ENCODE results near the gene IFT122. TPM values are rescaled to one million over a fixed set of nuclear protein-coding genes. Genes with fewer than 3 reads are reported as not detected.

Gene IFT122
- total and polyA plus RNA-seq, 2 donors from 2014 or later, result 18.4 to 59.2 TPM

DNA sequence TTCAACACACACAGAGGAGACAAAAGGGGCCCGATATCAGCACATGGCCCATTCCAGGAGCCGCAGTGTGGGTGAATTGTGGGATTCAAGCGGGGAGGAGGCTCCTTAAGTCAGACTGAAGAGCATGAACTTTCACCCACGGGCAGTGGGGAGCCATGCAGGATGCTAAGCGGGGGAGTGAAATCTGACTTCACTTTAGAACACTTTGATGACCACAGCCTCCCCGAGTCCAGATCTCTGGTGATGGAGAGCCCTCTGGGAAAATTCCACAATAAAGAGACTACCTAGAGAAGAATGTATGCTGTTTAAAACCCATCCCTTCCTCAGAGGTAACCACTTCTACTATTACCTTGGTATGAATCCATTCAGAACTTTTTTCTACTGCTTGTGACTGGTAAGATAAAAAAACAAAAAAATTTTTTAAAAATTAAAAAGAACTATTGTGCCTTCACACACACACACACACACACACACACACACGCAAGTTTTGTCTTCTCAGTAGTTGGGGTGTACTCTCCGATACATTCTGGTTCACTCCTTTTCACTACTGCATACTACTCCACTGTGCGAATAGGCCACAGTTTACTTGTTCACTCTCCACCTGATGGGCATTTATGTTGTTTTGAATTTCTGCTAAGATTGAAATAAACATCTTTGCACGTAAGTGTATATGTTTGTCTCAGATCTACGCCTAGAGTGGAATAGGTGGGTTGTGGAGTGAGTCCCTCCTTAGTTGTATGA lies 100.9 kb downstream of the IFT122 start:
- Histone ChIP-seq H3K4me3 (ENCODE audit: low read length in 3 of 3) (no peak overlapping the region), H3K9me3 (ENCODE audit: control insufficient read depth in 2 of 3, insufficient read depth in 1 of 3, low read length in 3 of 3) (no peaks in the 10 kb centered on the region), H3K27ac (ENCODE audit: low read depth in 2 of 2, low read length in 2 of 2) (no peak overlapping the region), H3K36me3 (ENCODE audit: control insufficient read depth in 2 of 3, insufficient read depth in 3 of 3, low read length in 3 of 3) (no peaks in the 10 kb centered on the region), H3K4me1 (ENCODE audit: control insufficient read depth in 2 of 3, insufficient read depth in 2 of 3, low read depth in 1 of 3, low read length in 3 of 3) (peaks cover 0 to 5% (median 0%) of the 10 kb centered on the region in 3 donors), H3K27me3 (ENCODE audit: control insufficient read depth, insufficient read depth, low read length) (no peaks in the 10 kb centered on the region), H3K9ac (ENCODE audit: low read length in 3 of 3) (no peak overlapping the region)
- DNase-seq (no peak), FAIRE-seq (no peak)
- TF ChIP-seq CTCF (IDR thresholded peaks at IDR 0.05; ENCODE audit: borderline replicate concordance, extremely low read depth, insufficient read depth), result no peak
- intact Hi-C loops (cut with DNase I), result no loop called here

GRCh38 chr3:129542747-129543146 lies 102.7 kb downstream of the IFT122 start:
- DNase-seq, result no peak
- Histone ChIP-seq H3K4me3 (ENCODE audit: low read length in 3 of 3) (no peak overlapping the region), H3K27me3 (ENCODE audit: control insufficient read depth, insufficient read depth, low read length) (no peaks in the 10 kb centered on the region), H3K9me3 (ENCODE audit: control insufficient read depth in 2 of 3, insufficient read depth in 1 of 3, low read length in 3 of 3) (no peaks in the 10 kb centered on the region), H3K27ac (ENCODE audit: low read depth in 2 of 2, low read length in 2 of 2) (no peak overlapping the region), H3K9ac (ENCODE audit: low read length in 3 of 3) (no peak overlapping the region), H3K36me3 (ENCODE audit: control insufficient read depth in 2 of 3, insufficient read depth in 3 of 3, low read length in 3 of 3) (no peaks in the 10 kb centered on the region), H3K4me1 (ENCODE audit: control insufficient read depth in 2 of 3, insufficient read depth in 2 of 3, low read depth in 1 of 3, low read length in 3 of 3) (no peaks in the 10 kb centered on the region)
- intact Hi-C loops (cut with DNase I), result no loop called here
- TF ChIP-seq CTCF (IDR thresholded peaks at IDR 0.05; ENCODE audit: borderline replicate concordance, extremely low read depth, insufficient read depth), result no peak
- FAIRE-seq, result no peak

- H3K36me3 ChIP-seq (ENCODE audit: control insufficient read depth in 2 of 3, insufficient read depth in 3 of 3, low read length in 3 of 3), result no peaks in the 10 kb centered on the region
- H3K9me3 ChIP-seq (ENCODE audit: control insufficient read depth in 2 of 3, insufficient read depth in 1 of 3, low read length in 3 of 3), result no peaks in the 10 kb centered on the region
- no peak for TF ChIP-seq CTCF (IDR thresholded peaks at IDR 0.05; ENCODE audit: borderline replicate concordance, extremely low read depth, insufficient read depth)
- no peaks in the 10 kb centered on the region for H3K27me3 ChIP-seq (ENCODE audit: control insufficient read depth, insufficient read depth, low read length)
- no peak for DNase-seq
- H3K9ac ChIP-seq (ENCODE audit: low read length in 3 of 3), result no peak within 1 kb of the TSS
- no peak for FAIRE-seq
- no peaks in the 10 kb centered on the region for H3K4me1 ChIP-seq (ENCODE audit: control insufficient read depth in 2 of 3, insufficient read depth in 2 of 3, low read depth in 1 of 3, low read length in 3 of 3)
- H3K4me3 ChIP-seq (ENCODE audit: low read length in 3 of 3), result no peak within 1 kb of the TSS
- H3K27ac ChIP-seq (ENCODE audit: low read depth in 2 of 2, low read length in 2 of 2), result no peak within 1 kb of the TSS
- intact Hi-C loops (cut with DNase I), result no loop called here
These were observed 103.2 kb downstream of the IFT122 start, which contains the start of gene H1-8 for GRCh38 chr3:129543156-129543790. Gene H1-8, plus strand, starts transcription at chr3:129543175. Its CDS starts 44 bp downstream, at chr3:129543219.
